ENCODE results near the gene ILDR1. TPM values are rescaled to one million over a fixed set of nuclear protein-coding genes. Genes with fewer than 3 reads are reported as not detected.

Gene ILDR1
- total RNA-seq, 4 donors from 2014 or later, result not detected

DNA sequence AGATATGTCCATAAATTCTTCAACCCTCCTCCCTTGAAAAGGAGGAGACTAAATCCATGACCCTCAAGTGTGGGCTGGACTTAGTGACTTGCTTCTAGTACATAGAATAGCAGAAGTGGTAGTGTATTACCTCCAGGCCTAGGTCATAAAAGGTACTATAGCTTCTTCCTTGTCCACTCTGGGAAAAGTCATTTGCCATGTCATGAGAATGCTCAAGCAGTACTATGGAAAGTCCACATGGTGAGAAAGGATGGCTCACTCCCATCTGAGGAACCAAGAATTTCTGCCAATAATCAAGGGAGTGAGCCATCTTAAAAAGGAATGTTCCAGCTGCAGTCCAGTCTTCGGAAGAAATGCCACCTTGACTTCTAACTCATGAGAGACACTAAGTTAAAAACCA lies 10.5 kb upstream of the ILDR1 start:
- ATAC-seq (ENCODE audit: low FRiP score) (no peak), DNase-seq (ENCODE audit: low spot score) (no peak)
- TF ChIP-seq, protein P1, sequence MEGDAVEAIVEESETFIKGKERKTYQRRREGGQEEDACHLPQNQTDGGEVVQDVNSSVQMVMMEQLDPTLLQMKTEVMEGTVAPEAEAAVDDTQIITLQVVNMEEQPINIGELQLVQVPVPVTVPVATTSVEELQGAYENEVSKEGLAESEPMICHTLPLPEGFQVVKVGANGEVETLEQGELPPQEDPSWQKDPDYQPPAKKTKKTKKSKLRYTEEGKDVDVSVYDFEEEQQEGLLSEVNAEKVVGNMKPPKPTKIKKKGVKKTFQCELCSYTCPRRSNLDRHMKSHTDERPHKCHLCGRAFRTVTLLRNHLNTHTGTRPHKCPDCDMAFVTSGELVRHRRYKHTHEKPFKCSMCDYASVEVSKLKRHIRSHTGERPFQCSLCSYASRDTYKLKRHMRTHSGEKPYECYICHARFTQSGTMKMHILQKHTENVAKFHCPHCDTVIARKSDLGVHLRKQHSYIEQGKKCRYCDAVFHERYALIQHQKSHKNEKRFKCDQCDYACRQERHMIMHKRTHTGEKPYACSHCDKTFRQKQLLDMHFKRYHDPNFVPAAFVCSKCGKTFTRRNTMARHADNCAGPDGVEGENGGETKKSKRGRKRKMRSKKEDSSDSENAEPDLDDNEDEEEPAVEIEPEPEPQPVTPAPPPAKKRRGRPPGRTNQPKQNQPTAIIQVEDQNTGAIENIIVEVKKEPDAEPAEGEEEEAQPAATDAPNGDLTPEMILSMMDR (IDR thresholded peaks at IDR 0.05), result no peak

DNA sequence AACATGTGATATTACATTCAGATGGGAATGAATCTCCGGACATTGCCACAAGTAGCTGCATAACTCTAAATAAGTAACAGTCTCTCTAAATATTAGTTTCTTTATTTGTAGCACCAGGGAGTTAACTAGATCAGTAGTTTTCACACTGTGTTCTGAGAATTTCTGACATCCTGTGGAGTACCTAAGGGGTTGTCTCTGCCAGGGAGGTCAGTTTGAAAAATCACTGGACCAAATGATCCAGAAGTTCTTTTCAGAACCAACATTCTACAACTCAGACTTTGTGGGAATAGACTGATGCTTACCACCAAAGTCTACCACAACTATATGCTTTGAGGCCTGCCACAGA lies 9.0 kb upstream of the ILDR1 start:
- ATAC-seq (ENCODE audit: low FRiP score) (no peak), DNase-seq (ENCODE audit: low spot score) (no peak)
- TF ChIP-seq, protein P1 (IDR thresholded peaks at IDR 0.05), result no peak

DNA sequence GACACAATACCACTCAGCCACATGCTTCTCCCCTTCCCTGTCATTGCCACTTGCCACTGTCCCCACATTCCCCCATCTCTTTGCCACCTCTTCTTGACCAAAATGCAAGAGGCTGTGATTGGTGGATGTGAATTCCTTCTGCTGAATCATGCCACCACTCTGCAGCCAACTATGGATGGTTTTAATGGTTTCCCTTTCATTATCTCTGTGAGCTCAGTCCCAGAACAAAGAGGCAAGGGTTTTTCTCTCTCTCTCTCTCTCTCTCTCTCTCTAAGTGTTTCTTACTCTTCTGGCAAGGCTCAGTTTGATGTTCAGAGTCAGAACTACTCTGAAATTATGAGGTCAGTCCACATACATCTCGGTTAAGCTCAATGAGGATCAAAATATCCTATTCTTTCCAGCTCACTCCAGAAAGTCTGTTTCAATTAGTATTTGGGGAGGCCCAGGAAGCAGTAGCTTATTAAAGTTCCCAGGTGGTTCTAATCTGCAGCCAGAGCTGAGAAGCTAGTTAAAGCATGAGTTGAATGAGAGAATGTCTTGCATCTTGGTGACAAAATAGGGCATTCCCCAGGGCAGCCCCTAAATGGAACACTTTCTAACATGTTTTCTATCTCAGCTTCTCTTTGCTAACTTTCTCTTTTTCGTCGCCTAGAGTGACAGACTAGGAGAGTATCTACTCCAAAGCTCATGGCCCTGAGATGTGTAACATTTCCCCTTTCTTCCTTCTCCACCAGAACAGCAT lies 8.5 kb upstream of the ILDR1 start:
- DNase-seq (ENCODE audit: low spot score), result no peak
- ATAC-seq (ENCODE audit: low FRiP score), result no peak
- TF ChIP-seq, protein P1 (IDR thresholded peaks at IDR 0.05), result no peak

DNA sequence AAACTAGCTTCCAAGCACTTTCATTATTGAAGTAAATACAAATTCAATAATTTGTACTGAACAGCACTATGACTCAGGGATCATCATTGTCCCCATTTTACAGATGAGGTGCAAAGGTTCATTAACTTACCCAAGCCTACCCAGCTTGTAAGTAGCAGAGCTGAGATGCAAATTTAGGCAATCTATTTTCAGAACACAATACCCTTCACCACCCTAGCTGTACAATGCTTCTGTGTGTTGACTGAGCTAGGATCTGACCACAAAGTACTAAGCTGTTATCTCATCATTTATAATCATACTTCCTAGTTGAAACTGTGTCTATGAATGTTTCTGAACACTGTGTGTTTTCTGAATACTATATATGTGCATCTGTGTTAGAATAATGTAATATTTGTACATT lies 3.2 kb upstream of the ILDR1 start:
- ATAC-seq (ENCODE audit: low FRiP score), result no peak
- no peak for DNase-seq (ENCODE audit: low spot score)
- TF ChIP-seq, protein P1 (IDR thresholded peaks at IDR 0.05), result no peak

DNA sequence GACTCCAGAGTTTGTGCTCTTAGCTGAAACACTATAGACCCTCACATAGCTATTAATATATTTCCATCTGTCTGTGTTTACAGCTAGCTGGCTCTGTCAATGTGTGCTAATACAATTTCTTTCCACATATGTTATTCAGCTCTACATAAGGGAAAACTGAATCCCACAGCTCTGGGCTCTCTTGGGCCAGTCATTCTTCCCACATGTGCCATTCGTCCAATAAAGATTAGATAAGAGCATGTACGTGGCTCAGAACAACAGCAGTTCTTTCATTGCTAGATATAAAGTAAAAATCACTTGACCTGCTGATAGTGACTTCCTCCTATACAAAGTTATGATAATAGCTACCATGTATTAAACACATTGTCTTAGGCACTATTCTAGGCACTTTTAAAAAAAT lies 2.8 kb upstream of the ILDR1 start:
- ATAC-seq (ENCODE audit: low FRiP score), result no peak
- TF ChIP-seq, protein P1 (IDR thresholded peaks at IDR 0.05), result no peak
- no peak for DNase-seq (ENCODE audit: low spot score)

DNA sequence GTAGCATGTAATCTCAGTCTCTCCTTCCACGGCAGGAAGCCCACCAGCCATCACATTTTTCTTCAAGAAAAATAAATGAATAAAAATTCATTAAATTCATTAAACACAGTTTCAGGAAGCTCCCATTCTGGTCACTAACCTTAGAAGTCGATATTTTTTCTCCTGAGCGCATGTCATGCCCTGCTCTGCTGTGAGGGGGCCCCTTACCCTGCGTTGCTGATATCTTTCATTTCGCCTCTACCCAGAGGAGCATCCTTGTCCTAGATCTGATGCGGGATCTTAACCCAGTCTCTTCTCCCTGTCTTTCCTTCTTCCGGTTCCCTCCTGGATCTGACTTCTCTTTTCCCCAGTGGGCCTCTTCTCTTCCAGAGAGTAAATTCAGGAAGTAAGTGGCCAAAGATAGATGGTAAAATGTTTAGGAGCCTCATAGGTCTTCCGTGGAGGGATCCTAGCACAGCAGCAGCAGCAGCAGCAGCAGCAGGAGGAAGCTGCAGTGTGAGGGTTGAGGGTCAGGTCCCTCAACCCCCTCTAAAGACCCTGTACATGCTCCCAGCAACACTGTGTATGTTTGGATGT lies 1.4 kb upstream of the ILDR1 start:
- TF ChIP-seq, protein P1 (IDR thresholded peaks at IDR 0.05), result no peak
- DNase-seq (ENCODE audit: low spot score) (no peak), ATAC-seq (ENCODE audit: low FRiP score) (no peak)

DNA sequence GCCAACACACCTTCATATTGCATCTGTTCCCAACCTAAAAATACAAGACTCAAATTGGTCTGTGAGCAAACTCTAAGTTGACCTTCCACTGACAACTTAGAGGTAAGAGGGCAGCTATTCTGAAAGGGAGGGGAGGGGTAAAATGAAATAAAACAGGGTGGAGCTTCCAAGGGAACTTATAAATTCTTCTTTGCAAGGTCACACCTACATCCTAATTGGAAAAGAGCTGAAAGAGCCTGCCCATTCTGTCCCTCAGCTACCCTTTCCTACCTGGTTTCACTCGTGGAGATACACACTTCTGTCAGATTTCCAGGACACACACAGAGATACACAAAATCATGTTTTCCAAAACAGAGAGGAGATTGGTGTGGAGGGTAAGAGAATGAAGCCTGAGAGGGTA lies 1.0 kb downstream of the ILDR1 start:
- TF ChIP-seq, protein P1 (IDR thresholded peaks at IDR 0.05), result no peak
- DNase-seq (ENCODE audit: low spot score) (no peak), ATAC-seq (ENCODE audit: low FRiP score) (no peak)

Data from omental fat pad (tissue), 4 donors.